Measurements from ENCODE around the gene CTU1.
A peak's percentile ranks its signal among the peaks of the same experiment; 100 is the strongest.

Gene CTU1

DNA sequence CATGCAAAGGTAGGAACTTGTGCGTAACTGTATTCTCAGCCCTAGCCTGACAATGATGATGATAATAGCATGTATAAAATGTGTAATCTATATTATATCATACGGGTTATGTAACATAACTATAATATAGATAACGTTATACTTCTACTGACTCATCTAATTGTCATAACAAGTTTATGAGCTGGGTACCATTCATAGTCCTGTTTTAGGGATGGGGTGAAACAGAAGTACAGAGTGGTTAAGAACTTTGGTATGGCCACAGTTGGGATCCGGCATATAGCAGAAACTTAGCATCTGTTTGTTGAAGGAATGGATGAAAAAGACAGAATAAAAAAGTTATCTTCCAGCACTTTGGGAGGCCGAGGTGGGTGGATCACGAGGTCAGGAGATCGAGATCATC is 5.2 kb downstream of the CTU1 start:
- DNase-seq, result no peak

DNA sequence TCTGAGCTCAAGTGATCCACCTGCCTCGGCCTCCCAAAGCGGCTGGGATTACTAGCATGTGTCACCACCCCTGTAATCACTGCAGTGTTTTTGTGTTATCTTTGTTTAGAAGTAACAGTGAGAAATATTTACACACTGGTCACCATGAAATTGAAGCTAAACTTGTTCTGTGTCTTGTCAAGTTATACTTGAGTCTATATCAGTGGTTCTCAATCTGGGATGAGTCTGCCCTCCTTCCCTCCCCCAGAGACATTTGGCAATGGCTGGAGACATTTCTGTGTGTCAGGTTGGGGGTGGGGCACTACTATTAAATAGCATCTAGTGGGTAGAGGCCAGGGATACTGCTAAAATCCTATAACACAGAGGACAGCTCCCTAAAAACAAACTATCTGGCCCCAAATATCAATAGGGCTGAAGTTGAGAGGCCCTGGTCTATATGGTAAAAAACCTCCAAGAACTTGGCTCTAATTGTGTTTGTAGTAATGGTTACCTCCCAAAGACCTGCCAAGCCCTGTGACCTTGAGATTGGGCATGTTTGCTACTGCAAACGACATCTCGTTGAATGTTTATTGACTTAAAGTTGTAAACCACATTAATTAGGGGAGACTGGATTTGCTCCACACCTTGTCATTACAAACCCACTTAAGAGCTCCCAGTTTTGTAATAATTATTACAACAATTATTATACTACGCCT is 6.9 kb downstream of the CTU1 start:
- DNase-seq, result no peak

DNA sequence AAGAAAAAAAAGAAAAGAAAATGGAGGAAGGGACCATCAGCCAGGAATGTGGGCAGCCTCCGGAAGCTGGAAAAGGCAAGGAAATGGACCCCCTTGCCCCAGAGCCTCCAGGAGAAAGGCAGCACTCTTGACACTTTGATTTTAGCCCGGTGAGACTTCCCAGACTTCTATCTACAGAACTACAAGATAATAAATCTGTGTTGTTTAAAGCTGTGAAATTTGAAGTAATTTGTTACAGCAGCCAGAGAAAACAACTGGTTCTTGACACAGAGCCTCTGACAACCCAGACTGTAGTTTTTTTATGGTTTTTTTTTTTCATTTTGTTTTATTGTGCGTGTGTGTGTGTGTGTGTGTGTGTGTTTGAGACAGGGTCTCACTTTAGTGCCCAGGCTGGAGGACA is 7.6 kb downstream of the CTU1 start:
- DNase-seq, result no peak

DNA sequence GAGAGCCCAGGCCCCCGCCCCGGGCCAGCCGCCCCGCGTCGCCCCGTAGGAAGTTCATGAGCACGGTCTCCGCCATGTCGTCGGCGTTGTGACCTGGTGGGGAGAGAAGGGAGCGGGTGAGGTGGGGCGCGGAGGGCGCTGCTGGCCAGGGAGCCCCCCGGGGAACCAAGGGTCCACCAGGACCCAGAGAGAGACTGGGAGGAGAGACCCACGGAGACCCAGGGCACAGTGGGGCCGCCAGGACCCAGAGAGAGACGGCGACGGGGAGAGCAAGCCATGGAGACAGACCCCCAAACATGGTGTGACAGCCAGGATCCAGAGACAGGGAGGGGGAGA is 9.2 kb downstream of the CTU1 start:
- DNase-seq, result no peak

DNA sequence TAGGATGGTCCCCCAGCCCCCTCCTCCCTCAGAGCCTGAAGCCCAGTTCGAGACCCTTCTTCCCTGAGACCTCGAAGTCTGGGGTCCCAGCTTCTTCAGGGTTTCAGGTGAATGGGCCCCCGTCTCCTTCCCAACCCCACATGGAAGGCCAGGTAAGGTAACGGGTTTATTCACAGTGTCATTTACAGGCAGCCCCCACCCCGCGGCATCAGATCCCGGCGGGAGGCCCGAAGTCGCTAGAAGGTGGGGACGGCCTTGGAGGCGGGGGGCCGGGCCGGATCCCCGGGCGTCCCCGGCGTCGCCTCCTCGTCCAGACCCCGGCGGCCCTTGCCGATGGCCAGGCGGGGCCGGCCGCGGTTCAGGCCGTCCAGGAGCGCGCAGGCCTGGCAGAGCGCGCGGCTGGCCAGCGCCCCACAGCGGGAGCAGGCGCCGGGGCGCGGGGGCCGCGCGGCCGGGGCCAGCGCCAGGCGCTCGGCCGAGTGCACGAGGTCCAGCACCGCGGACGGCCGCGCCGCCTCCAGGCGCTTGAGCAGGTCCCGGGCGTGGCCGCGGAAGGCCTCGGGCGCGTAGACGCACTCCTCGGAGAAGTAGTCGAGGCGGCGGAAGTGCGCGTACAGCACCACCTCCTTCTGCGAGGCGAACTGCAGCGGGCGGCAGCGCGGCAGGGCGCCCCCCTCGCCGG is 9.7 kb downstream of the CTU1 start:
- no peak for DNase-seq

DNA sequence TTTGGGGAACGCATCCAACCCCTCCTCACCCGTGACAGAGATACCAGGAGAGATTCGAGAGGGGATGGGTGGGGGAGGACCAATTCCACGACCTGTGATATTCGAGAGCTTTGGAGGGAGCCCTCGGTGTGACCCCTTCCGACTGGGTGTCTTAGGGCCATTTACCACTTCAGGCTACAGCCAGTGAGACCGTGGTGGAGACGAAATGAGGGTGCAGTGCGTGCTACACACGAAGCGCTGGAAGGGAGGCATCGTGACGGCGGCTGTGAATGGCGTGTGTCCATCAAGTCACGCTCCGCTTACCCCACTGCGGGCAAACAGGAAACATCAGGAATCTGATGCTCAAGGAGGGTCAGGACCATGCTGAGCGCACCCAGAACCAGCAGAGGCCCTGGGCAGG is 10.4 kb downstream of the CTU1 start:
- DNase-seq, result no peak

DNA sequence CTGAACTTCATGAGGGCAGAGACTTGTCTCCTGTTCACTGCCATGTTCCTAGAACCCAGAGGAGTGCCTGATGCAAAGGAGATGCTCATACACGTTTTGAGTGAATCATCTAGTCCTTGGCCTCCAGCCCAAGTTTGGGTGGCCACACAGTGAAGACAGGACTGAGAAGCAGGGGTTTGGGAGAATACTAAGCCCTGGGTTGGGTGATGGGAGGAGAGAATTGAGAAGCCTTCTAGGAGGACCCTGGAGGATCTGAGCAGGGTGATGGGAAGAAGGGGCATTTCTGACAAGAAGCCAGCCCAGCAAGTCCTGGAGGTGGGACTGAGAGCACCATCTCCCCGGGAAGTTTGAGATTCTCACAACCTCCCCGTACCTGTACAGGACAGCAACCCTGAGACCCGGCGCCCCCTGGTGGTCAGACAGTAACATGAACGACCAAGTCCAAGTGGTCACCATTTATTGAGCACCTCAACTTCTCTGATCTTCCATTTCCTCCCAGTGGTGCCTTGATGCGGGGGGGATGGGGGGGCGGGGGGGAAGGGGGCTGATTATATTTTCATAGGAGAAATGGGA is 11.0 kb downstream of the CTU1 start:
- DNase-seq, result peak in 1 of 2 experiments; percentile 65

DNA sequence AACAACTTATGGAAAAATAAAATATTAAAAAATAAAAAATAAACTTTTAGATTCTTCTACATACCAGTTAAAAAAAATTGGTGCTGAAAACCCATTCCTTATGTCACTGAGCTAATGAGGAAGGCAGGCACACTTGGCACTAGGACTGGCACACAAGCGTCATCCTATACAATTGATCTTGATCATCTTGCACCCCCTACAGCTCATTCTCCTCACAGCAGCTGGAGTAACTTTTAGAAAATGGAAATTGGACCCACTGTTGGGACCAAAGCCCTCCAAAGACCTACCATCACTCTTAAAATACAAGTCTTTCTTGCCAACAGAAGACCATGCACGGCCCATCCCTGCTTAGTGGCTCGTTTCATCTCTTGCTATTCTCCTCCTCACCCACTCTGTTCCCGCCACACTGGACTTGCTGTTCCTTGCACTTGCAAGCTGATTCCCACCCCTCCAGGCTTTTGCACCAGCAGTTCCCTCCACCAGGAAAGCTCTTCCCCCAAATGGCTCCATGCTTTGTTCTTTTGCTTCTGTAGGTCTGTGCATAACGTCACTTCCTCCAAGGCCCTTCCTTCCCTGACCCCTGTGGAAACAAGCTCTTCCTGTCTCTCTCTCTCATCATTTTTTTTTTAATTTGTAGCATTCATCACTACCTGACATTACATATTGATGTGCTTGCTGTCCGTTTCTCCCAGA is 11.6 kb downstream of the CTU1 start:
- peak in 1 of 2 experiments; percentile 27 for DNase-seq

DNA sequence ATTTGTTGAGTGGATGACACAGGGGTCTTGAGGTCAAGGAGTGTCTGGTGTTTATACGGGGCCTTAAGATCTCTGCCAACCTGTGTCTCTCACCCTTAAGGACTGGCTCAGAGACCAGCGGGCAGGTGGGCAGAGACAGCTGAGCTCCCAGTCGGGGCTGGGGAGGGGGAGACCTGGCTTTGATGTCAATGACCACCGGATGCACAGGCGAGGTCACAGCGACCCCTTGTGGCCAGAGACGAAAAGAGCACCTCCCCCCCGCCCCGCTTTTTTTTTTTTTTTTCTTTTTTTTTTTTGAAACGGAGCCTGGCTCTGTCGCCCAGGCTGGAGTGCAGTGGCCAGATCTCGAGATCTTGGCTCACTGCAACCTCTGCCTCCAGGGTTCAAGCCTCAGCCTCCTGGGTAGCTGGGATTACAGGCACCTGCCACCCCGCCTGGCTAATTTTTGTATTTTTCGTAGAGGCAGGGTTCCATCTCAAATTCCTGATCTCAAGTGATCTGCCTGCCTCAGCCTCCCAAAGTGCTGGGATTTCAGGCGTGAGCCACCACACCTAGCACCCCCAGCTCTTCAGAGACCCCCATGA is 13.4 kb downstream of the CTU1 start:
- peak in 1 of 2 experiments; percentile 19 for DNase-seq

DNA sequence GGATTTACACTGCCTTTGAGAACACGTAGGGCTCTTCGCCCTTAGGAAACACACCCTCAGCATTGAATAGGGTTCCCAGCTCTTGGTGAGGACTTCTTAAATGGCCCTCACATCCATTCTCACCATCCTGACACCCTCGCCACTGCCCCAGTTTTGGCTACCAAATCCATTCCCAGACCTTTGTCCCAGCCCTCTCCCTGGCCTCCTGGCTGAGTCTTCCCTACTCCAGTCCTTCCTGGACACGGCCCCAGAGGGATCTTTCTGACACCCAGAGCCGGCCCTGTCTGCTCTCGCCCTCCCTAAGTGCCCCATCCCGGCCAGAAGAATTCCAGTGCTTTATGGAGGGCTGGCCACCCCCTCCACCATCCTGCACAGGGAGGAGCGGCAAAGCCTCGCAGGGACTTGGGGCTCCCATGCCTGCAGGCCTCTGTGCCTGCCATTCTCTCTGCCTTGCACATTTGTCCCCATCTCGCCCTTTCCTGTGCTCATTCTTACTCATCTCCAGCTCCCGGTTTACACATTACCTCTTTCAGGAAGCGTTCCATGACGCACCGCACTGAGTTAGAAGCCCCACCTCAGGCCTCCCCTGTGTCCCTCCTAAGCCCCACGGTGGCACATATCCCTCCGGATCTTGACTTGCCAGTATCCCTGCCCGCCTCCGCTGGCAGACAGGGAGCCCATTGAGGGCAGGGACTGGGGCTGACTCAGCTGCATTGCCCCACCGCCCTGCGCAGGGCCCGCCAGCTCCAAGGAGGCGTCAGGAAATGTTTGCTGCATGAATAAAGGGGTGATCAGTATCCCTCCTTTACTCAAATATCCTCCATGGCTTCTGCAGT is 14.5 kb downstream of the CTU1 start:
- no peak for DNase-seq

DNA sequence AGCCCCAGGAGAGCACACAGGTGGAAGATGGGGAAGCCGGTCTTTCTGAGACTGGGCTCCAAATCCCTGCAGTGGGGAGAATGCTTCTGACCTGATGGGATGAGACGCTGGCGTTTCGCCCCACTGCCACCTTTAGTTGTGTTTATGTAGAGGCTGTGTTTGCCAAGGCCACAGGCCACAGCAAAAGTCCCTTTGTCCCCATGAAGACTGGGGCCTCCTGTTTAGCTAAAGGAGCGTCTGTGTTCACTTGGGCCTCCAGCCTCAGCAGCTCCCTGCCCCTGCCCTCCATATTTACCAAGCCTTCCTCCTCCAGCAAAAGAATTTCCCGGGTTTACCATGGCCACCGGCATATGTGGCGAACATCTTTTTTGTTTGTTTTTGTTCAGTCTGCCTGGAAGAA is 15.1 kb downstream of the CTU1 start:
- no peak for DNase-seq

DNA sequence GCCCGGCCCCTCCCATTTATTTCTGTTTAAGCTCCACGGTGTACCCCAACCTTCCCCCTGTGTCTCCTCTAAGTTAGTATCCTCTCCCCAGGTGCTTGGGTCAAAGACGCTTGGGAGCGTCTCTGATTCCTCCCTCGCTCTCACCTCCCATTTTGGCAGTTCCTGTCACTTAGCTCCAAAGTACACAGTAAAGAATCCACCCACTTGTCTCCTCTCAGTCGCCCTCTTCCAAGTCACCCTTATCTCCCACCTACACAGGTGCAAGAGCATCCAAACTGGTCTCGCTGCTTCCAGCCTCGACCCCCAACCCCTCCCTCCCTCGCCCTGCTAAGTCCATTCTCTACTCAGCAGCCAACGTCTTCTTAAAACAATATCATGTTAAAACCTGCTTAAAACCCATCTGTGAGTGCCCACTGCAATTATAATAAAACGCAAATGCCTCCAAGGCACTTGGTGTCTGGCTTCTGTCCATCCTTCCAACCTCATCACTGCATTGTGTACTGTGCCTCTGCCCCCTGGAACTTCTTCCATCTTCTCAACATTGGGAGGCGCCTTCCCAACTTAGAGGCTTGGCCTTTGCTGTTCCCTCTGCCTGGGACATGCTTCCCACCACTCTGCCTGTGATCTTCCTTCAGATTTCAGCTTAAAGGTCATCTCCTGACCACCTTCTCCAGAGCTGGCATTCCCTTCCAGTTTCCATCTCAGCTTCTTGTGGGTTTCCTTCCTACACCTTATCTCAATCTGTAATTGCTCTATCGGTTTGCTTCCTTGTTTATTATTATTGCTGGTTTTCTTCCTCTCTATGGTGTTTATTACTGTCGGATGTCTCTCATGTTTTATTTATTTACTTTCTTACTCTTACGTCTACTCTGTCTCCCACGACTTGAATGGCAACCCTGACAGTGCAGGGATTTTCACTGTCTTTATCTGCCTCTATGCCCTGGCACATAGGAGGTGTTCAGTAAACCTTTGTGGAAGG is 16.0 kb downstream of the CTU1 start:
- no peak for DNase-seq

DNA sequence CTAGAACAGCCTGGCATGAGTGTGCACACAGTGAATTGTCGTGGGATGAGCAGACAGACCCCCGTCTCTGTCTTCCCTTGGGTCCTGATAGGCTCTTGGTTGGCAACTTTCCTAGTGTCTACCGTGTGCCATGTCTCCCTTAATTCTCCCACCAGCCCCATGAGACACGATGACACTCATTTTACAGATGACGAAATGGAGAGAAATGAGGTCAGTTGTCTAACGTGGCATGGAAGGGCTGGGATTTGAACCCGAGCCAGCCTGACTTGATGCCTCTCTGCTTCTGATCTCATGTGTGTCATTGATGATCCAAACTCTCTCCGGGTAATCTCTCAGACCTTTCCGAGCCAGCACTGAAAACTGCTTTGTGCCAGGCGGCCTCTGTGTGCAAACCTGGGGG is 17.1 kb downstream of the CTU1 start:
- DNase-seq, result no peak

DNA sequence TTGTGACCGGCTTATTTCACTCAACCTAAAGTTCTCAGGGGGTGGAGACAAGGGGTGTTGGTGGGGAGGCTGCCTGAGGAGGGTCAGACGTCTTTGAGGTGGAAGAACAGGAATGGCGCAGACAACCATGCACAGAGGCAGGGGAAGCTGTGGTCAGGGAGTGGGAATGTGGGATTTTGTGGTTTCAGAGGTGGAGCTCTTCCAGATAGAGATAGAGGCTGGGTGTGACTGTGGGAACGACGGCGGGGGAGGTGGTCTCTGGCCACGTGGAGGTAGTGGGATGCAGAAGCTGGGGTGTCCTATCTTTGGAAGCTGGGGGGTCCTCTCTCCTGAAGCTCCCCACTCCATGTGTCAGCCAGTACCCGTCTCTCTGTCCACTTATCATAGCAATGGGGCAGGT is 17.7 kb downstream of the CTU1 start:
- DNase-seq, result no peak

DNA sequence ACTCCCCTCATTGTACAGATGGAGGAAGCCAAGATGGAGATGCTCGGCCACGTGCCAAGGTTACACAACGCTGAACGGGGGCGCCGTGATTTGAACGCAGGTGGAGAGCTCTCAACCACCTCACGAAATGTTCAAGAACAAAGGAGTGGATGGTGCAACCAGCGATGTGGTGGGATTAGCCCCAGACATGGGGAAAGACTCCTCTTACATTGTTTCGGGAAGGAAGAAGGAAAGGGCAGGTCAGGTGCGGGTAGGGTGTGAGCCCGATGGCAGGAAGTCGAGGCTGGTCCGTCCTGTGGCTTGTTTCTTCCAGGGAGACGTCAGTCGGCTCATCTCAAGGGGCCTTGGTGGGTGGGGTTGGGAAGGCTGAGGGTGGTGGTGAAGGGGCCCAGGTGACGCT is 18.4 kb downstream of the CTU1 start:
- no peak for DNase-seq

DNA sequence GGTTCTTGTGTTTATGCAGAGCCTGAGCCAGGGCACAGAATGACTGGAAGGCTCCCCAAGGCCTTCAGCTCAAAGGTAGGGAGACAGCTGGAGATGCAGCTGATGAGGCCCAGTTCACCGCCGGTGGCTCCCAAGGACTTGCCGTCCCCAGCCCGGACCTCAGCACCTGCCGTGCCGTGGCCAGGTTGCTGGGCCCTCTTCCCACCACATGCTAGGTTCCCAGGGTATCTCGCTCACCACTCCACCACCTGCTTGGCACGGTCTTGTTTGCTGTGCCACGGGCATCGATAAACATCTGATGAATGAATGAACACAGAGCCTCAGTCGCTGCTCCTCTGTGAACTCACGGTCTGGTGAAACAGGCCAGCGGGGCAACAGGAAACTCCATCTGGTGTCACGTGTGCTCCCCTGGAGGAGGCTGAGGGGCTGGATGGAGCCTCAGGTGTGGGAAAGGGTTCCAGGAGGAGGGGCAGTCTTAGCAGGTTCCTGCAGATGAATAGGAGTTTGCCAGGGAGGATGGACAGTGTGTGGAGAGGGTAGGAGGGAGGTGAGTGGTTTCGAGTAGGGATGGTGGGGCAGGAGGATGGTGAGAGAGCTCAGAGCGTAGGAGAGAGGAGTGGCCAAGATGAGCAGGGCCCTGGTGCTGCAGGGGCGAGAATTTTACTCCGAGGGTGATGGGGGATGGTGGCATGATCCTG is 21.9 kb downstream of the CTU1 start:
- no peak for DNase-seq

DNA sequence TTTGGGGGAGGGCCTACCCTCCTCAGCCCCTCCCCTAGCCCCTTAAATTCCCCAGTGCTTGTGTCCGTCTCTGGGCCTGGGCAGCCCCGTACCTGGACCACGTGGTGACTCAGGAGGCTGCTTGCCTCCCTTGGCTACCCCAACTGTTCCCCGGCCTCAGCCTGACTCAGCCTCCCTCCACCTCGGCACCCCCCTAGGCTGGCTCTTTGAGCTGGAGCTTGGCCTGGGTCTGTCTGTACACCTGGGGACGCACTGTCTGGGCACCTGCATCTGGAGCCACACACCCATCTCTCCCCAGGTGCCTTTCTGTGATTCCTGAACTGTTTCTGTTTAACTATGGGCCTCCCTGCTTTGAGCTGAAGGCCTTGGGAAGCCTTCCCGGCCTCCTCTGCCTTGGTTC is 23.7 kb downstream of the CTU1 start:
- no peak for DNase-seq

DNA sequence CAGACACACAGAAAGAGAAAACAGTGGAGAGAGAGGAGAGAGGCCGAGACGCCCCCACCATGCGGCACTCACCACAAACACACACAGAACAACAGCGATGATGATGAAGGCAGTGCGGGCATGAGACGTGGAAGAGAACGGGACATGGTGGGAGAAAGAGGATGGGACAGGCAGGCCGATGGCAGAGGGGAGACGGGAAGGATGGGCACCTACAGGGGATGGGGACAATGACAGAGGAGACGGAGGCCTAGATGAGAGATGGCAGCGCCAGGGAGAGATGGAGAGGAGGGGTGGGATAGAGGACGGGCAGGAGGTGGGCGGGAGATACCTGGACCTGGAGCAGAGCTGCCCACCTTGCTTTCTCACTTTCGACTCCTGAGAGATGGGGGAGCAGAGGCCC is 24.4 kb downstream of the CTU1 start:
- DNase-seq, result no peak

DNA sequence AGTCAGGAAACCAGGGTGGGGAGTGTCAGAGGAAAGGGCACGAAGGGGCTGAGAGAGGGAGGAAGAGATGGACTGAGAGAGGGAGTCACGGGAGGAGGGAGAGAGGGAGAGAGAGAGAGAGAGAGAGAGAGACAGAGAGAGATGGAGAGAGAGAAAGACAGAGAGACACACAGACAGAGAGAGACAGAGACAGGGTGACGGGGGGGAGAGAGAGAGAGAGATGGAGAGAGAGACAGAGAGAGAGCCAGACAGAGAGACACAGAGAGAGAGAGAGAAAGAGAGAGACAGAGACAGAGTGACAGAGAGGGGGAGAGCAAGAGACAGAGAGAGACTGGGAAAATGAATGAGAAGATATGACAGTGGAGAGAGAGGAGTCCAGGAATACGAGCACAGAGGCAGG is 25.0 kb downstream of the CTU1 start:
- DNase-seq, result no peak

DNA sequence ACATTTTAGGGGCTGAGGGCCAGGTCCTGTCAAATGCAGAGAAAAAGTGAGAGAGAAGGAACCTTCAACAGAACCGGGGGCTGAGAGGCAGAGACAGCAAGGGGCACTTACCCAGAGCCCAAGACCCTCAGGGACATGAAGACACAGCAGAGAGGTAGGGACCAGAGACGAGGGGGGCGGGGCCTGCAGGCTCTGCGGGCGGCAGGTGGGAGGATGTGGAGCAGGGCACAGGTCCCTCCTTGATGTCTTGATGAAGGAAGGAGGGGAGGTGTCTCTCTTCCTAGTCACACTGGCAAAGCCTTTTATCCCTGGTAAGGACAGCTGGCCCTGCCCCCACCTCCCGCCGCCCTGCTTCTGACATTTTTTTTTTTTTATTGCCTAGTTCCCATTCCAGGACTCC is 25.6 kb downstream of the CTU1 start, which contains the start of gene KLK14:
KLK14 (minus strand) TSS at position 277 of the 400 bp plus-strand sequence; CDS start at position 4, 273 bp downstream.
- no peak for DNase-seq

DNA sequence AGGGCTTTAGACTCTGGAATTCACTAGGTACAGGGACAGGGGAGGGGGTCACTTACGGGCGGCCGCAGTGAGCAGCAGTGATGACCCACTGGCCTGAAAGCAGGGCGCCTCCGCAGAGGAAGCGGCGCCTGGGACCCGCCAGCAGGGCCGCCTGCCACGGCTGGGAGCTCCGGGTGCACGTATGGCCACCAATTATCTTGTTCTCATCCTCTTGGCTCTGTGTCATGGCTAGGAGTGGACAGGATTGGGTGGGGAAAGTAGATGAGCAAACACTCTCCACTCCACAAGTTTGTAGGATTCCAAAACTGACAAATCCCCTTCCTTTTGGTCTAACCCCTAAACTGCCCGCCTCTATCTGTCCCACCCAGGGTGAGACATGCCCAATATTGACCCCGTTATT is 26.7 kb downstream of the CTU1 start:
- no peak for DNase-seq
